ENCODE measurements around the gene SLC44A5. TPM values are rescaled to one million over a fixed set of nuclear protein-coding genes. Genes with fewer than 3 reads are reported as not detected.
"Not testable (repeated sequence)": the region's sequence is repeated elsewhere in the genome, so short reads cannot be mapped to it uniquely, and the experiment has no call there.

Gene SLC44A5
- total RNA-seq, 3 donors from 2014 or later = 1.6 to 4.6 (median 4.2) TPM

DNA sequence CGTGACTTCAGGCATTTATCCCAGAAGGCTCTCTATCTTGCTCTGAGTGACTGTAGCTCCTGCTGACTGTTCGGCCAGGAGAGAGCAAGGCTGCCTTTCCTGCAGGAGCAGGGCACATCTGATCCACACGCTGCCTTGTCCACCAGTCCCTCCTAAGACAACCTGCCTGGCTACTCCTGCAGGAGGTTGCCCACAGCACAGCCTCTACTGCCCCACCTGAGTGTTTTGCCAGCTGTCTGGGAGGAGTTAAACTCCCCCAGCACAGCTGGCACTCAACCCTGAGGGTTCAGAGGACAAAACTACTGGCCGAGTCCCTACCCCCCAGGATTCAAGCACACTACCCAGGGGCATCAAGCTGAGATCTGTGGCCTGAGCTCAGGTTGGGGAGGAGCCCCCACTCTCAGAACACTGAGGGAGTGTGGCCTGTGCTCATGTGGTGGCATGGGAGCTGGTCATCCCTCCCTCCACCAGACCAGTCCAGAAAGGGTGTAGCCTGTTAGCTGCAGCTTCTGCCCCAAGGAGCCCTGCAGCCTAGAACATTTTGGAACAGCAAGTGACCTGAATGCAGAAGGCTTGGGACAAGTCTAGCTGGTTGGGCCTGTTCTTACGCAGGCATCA is 237.3 kb downstream of the SLC44A5 start:
- no peak for ATAC-seq
- intact Hi-C loops (cut with DNase I, micrococcal nuclease) = no loop called here

DNA sequence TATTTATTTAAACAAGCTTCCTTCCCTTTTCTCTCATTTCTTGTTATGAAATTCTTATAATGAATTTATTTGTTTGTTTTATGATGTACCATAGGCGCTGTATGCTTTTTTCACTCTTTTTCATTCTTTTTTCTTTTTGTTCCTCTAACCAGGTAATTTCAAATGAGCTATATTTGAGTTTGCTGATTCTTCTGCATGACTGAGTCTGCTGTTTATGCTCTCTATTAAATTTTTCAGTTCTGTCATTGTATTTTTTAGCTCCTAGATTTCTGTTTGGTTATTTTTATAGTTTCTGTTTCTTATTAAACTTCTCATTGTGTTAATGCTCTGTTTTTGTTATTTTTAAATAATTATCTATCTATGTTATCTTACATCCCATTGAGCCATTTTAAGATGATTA is 244.3 kb downstream of the SLC44A5 start:
- Histone ChIP-seq H3K36me3 (ENCODE audit: low read depth) (no peaks in the 10 kb centered on the region), H3K9me3 (peaks cover 14% of the 10 kb centered on the region), H3K4me1 (ENCODE audit: low read depth) (no peaks in the 10 kb centered on the region), H3K4me3 (no peak overlapping the region)
- ATAC-seq (no peak), DNase-seq (no peak)
- TF ChIP-seq CTCF (IDR thresholded peaks at IDR 0.05) = no peak
- intact Hi-C loops (cut with DNase I, micrococcal nuclease) = no loop called here

More for the DNA sequence above, 237.3 kb downstream of the SLC44A5 start:
- no peak for TF ChIP-seq CTCF (IDR thresholded peaks at IDR 0.05)
- no peak for DNase-seq
- Histone ChIP-seq H3K4me3 (no peak overlapping the region), H3K4me1 (ENCODE audit: low read depth) (no peaks in the 10 kb centered on the region), H3K36me3 (ENCODE audit: low read depth) (no peaks in the 10 kb centered on the region), H3K9me3 (no peaks in the 10 kb centered on the region)

DNA sequence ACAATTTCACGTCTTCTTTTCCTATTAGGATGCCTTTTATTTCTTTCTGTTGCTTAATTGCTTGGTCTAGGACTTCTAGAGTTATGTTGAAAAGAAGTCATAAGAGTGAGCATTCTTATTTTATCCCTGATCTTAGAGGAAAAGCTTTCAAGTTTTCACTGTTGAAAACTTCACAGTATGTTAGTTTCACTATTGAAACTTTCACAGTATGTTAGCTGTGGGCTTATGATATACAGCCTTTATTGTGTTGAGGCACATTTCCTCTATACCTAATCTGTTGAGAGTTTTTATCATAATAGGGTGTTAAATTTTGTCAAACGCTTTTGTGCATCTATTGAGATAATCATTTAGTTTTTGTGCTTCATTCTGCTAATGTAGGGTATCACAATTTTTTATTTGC is 249.7 kb downstream of the SLC44A5 start:
- intact Hi-C loops (cut with DNase I, micrococcal nuclease) = no loop called here
- Histone ChIP-seq H3K4me1 (ENCODE audit: low read depth) (no peaks in the 10 kb centered on the region), H3K4me3 (no peak overlapping the region), H3K9me3 (peaks cover 3% of the 10 kb centered on the region), H3K36me3 (ENCODE audit: low read depth) (no peaks in the 10 kb centered on the region)
- TF ChIP-seq CTCF (IDR thresholded peaks at IDR 0.05) = no peak
- DNase-seq (no peak), ATAC-seq (no peak)

DNA sequence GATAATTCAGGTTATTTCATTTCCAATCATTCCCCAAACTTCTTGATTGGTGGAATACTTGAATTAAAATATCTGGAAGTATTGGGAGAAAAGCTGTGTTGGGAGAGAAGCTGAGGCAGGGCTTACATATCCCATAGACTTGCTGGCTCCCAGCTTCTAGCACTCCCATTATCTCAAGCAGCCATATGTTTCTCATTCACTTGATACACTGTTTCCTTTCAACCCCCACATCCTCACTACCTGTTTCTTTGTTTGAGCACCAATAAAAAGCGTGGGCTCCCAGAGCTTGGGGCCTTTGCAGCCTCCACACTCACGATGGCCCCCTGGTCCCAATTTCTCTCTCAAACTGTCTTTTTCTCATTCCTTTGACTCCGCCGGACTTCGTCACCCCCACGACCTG is 256.6 kb downstream of the SLC44A5 start:
- ATAC-seq; DNase-seq; H3K36me3 ChIP-seq (ENCODE audit: low read depth); intact Hi-C loops (cut with DNase I, micrococcal nuclease); H3K9me3 ChIP-seq; H3K4me1 ChIP-seq (ENCODE audit: low read depth); H3K4me3 ChIP-seq: not testable (repeated sequence)

GRCh38 chr1:75353051-75353450 is 257.9 kb downstream of the SLC44A5 start:
- DNase-seq (no peak), ATAC-seq (no peak)
- no peaks in the 10 kb centered on the region for H3K36me3 ChIP-seq (ENCODE audit: low read depth)
- TF ChIP-seq CTCF (IDR thresholded peaks at IDR 0.05) = no peak
- no peaks in the 10 kb centered on the region for H3K9me3 ChIP-seq
- intact Hi-C loops (cut with DNase I, micrococcal nuclease) = no loop called here
- no peaks in the 10 kb centered on the region for H3K4me1 ChIP-seq (ENCODE audit: low read depth)
- no peak overlapping the region for H3K4me3 ChIP-seq

- TF ChIP-seq CTCF (IDR thresholded peaks at IDR 0.05) = no peak
- Histone ChIP-seq H3K4me1 (ENCODE audit: low read depth) (no peaks in the 10 kb centered on the region), H3K9me3 (no peaks in the 10 kb centered on the region), H3K4me3 (no peak overlapping the region), H3K36me3 (ENCODE audit: low read depth) (no peaks in the 10 kb centered on the region)
- DNase-seq = no peak
- no peak for ATAC-seq
- intact Hi-C loops (cut with DNase I, micrococcal nuclease) = no loop called here
These were observed 265.2 kb downstream of the SLC44A5 start for GRCh38 chr1:75345538-75346292.

Data from mucosa of descending colon (tissue), 3 donors.